Lower lobe of right lung (tissue), 2 donors: Measurements from ENCODE around the gene ETV5. TPM values are rescaled to one million over a fixed set of nuclear protein-coding genes. Genes with fewer than 3 reads are reported as not detected.
"Not testable (repeated sequence)": the region's sequence is repeated elsewhere in the genome, so short reads cannot be mapped to it uniquely, and the experiment has no call there.

Experiments used
- ATAC-seq, 2 donors: fragments of 200-7000 bp; cut with Tn5 transposase; one replicate each; pipeline ENCODE4 v1.9.1; 2020 to 2022; ENCODE audit warnings: mild to moderate bottlenecking in 2 of 2, moderate library complexity in 2 of 2
- DNase-seq: peaks from one replicate; pipeline ENCODE4 v3.0.0-alpha.2; 2020
- H3K27ac ChIP-seq: fragments of 200-600 bp; one replicate; pipeline ENCODE4 v1.8.0; 2022
- H3K27me3 ChIP-seq: fragments of 200-600 bp; one replicate; pipeline ENCODE4 v1.8.0; 2022; ENCODE audit warnings: low read depth
- H3K36me3 ChIP-seq: fragments of 200-600 bp; one replicate; pipeline ENCODE4 v1.8.0; 2022; ENCODE audit warnings: mild to moderate bottlenecking
- H3K4me1 ChIP-seq: fragments of 200-600 bp; one replicate; pipeline ENCODE4 v1.8.0; 2022
- H3K4me3 ChIP-seq: fragments of 200-600 bp; one replicate; pipeline ENCODE4 v1.8.0; 2022; ENCODE audit warnings: mild to moderate bottlenecking
- H3K9me3 ChIP-seq: fragments of 200-600 bp; one replicate; pipeline ENCODE4 v1.8.0; 2022
- intact Hi-C: fragments of 100-400 bp; cut with DNase I; formaldehyde crosslinking; loops from one replicate; pipeline ENCODE4 v1.11.0; 2022
- total RNA-seq: library from RNA; stranded (reverse); fragmentation: NEBNext Ultra II Directional; extraction: Animal tissue kit (Norgen Biotek cat#: 25700); gene quantifications from one replicate; pipeline ENCODE4 v1.2.1, GENCODE V29; 2021
- TF ChIP-seq, protein P1 (sequence below): fragments of 200-600 bp; IDR thresholded peaks from one replicate; pipeline ENCODE4 v1.8.0; 2022; ENCODE audit warnings: antibody characterized with exemption, mild to moderate bottlenecking
- donor health status: DM: no; HTN: yes; CAD: no; lungs with severe emphysema.

Gene ETV5
- total RNA-seq, 1 donor from 2014 or later = 65.5 TPM

DNA sequence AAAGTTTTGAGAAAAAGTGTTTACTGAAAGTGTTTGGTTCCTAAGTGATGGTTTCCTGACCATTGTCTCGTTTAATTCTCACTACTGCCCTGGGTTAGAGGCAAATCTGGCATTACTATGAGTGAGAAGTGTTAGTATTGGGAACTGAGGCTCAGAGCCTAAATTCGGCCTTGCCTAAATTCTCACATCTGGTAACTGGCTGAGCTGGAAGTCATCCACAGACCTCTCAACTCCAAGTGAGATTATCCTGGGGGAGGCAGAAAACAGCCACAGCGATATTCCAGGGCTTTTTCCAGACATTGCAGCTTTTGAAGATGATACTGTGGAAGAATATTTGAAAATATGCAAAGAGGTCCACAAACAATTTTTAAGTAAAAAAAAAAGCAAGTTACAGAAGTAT is 86.0 kb downstream of the ETV5 start:
- H3K9me3 ChIP-seq = no peaks in the 10 kb centered on the region
- H3K4me1 ChIP-seq = no peaks in the 10 kb centered on the region
- no peaks in the 10 kb centered on the region for H3K36me3 ChIP-seq
- intact Hi-C loops = no loop called here
- DNase-seq = no peak
- H3K4me3 ChIP-seq = no peak overlapping the region
- TF ChIP-seq, protein P1, sequence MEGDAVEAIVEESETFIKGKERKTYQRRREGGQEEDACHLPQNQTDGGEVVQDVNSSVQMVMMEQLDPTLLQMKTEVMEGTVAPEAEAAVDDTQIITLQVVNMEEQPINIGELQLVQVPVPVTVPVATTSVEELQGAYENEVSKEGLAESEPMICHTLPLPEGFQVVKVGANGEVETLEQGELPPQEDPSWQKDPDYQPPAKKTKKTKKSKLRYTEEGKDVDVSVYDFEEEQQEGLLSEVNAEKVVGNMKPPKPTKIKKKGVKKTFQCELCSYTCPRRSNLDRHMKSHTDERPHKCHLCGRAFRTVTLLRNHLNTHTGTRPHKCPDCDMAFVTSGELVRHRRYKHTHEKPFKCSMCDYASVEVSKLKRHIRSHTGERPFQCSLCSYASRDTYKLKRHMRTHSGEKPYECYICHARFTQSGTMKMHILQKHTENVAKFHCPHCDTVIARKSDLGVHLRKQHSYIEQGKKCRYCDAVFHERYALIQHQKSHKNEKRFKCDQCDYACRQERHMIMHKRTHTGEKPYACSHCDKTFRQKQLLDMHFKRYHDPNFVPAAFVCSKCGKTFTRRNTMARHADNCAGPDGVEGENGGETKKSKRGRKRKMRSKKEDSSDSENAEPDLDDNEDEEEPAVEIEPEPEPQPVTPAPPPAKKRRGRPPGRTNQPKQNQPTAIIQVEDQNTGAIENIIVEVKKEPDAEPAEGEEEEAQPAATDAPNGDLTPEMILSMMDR = no peak
- ATAC-seq = no peak
- H3K27ac ChIP-seq = no peak overlapping the region
- H3K27me3 ChIP-seq = no peaks in the 10 kb centered on the region

DNA sequence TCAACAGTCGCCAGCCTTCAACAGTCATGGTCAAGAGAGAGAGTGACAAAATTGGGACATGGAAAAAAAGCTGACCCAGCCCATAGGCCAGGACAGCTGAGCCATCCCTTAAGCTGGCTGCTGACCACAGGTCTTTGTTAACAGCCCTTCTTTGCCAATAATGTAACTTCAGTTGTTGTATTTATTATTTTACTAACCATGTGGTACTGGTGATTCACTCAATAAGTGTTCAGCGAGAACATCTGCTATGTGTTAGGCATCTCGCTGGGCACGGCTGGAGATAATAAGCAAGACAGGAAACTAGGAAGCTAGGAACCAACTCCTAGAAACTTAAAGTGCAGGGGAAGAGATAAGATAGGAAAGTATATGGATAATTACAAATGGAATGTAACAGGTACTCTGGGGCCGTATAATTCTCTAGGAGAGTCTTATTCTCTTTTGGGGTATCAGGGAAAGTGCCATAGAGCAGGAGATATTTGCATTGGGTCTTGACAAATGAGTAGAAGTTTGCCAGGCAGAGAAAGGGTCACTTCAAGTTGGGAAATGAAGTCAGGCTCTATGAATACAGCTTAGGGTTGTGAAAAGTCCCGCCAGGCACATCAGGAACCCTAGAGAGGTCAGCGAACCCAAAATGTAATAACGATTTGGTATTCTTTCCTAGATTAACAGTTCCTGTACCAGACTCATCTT is 87.1 kb downstream of the ETV5 start:
- H3K4me3 ChIP-seq = no peak overlapping the region
- no peak for DNase-seq
- ATAC-seq = no peak
- H3K27me3 ChIP-seq = no peaks in the 10 kb centered on the region
- no peaks in the 10 kb centered on the region for H3K36me3 ChIP-seq
- intact Hi-C loops = no loop called here
- no peaks in the 10 kb centered on the region for H3K9me3 ChIP-seq
- H3K4me1 ChIP-seq = no peaks in the 10 kb centered on the region
- TF ChIP-seq, protein P1 = no peak
- H3K27ac ChIP-seq = no peak overlapping the region

DNA sequence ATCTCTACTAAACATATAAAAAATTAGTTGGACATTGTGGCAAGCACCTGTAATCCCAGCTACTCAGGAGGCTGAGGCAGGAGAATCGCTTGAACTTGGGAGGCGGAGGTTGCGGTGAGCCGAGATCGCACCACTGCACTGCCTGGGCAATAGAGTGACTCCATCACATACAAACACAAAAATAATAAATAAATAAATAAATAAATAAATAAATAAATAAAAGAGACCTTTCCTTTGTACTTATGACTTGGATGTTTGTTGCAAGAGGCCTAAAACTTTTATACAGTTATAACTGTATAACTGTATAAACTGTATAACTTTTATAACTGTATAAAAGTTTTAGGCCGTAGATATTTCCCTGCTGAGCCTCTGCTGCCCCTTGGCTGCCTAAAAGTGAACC is 87.6 kb downstream of the ETV5 start:
- H3K4me1 ChIP-seq, H3K27me3 ChIP-seq, intact Hi-C loops, DNase-seq, H3K27ac ChIP-seq, H3K4me3 ChIP-seq, ATAC-seq, H3K9me3 ChIP-seq, H3K36me3 ChIP-seq: not testable (repeated sequence)

DNA sequence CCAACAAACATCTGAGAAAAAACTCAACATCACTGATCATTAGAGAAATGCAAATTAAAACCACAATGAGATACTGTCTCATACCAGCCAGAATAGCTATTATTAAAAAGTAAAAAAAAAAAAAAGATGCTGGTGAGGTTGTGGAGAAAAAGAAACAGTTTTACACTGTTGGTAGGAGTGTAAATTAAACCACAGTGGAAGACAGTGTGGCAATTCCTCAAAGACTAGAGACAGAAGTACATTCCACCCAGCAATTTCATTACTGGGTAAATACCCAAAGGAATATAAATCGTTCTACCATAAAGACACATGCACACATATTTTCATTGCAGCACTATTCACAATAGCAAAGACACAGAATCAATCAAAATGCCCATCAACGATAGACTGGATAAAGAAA is 89.6 kb downstream of the ETV5 start:
- ATAC-seq, H3K36me3 ChIP-seq, H3K27ac ChIP-seq, intact Hi-C loops, H3K4me3 ChIP-seq, H3K4me1 ChIP-seq, H3K27me3 ChIP-seq, DNase-seq, H3K9me3 ChIP-seq: not testable (repeated sequence)

DNA sequence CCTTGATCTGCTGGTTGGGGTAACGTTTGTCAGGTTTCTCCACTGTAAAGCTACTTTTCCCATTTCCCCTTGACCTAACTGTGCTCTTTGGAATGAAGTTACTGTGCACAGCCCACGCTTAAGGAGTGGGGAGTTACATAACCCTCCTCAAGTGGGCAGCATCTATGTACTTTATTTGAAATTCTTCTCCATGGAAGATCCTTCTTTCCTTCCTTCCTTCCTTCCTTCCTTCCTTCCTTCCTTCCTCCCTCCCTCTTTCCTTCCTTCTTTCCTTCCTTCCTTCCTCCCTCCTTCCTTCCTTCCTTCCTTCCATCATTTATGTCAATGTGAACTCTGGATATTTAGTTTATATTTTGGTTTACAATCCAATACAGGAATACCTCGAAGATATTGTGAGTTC is 94.0 kb downstream of the ETV5 start:
- no peak for DNase-seq
- Histone ChIP-seq H3K27ac (no peak overlapping the region), H3K4me1 (no peaks in the 10 kb centered on the region), H3K4me3 (no peak overlapping the region), H3K27me3 (no peaks in the 10 kb centered on the region), H3K9me3 (no peaks in the 10 kb centered on the region), H3K36me3 (no peaks in the 10 kb centered on the region)
- ATAC-seq = no peak
- TF ChIP-seq, protein P1 = no peak
- intact Hi-C loops = no loop called here

DNA sequence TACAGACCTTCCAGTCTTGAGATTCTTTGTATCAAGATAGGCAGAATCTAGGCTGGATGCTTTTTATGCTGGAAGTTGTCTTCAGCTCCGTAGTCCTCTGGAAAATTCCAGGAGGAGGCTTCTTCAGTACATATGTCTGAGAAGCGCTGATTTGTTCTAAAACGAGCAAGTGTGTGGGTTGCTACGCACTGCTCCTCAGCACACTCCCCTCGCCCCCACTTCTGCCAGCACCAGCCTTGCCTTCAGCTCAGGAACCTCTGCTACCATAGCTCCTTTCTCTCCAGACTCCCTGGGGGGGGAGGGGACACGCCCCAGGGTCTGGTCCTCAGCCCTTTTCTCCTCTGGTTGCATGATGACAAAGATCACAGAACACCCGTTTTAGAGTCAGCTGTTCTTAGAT is 95.6 kb downstream of the ETV5 start:
- no peak for DNase-seq
- intact Hi-C loops = no loop called here
- TF ChIP-seq, protein P1 = no peak
- H3K27ac ChIP-seq = no peak overlapping the region
- ATAC-seq = no peak
- H3K4me3 ChIP-seq = no peak overlapping the region
- no peaks in the 10 kb centered on the region for H3K36me3 ChIP-seq
- no peaks in the 10 kb centered on the region for H3K27me3 ChIP-seq
- no peaks in the 10 kb centered on the region for H3K4me1 ChIP-seq
- H3K9me3 ChIP-seq = no peaks in the 10 kb centered on the region
